Endothelial cell of umbilical vein (primary cell): Measurements from ENCODE around the gene RAD51B. TPM values are rescaled to one million over a fixed set of nuclear protein-coding genes. Genes with fewer than 3 reads are reported as not detected.

Source experiments
- BruUV-seq: library from RNA; stranded (reverse); fragments of 400-500 nt; replicated peaks from 2 replicates; lab custom pipeline; 2021; lab: Mats Ljungman, UMichigan
- CTCF ChIA-PET: fragments of 300-600, 350-600 bp; sonication (Branson Sonifier 250); formaldehyde crosslinking; loops from one replicate; lab custom pipeline; 2021; ENCODE audit warnings: antibody characterized with exemption, inconsistent platforms; lab: Charles Lee
- POLR2A ChIA-PET: fragments of 300-600, 350-600 bp; sonication (Branson Sonifier 250); formaldehyde crosslinking; loops from one replicate; lab custom pipeline; 2021; ENCODE audit warnings: antibody characterized with exemption, inconsistent platforms; lab: Charles Lee
- DNase-seq: peaks from one replicate; pipeline ENCODE4 v3.0.0-alpha.2; 2011; ENCODE audit warnings: low read depth, low spot score
- FAIRE-seq: peaks from 2 replicates; lab custom pipeline; 2011; peaks lifted over from hg19 to GRCh38; lab: Jason Lieb, UNC
- H2AFZ ChIP-seq: 2 replicates; pipeline ENCODE4 v1.6.0; 2012; ENCODE audit warnings: low read depth, low read length, control low read depth, inconsistent platforms
- H3K27ac ChIP-seq: 2 replicates; pipeline ENCODE4 v1.5.1; 2011; ENCODE audit warnings: low read depth, mild to moderate bottlenecking, control low read depth, low read length, moderate library complexity; ENCODE audit not compliant: insufficient read depth
- H3K27me3 ChIP-seq, 2 experiments: 2 replicates each; pipeline versions ENCODE4 v1.6.0 to v1.6.1; 2011; ENCODE audit warnings: low read length in 2 of 2, mixed read lengths in 1 of 2; ENCODE audit not compliant: control insufficient read depth in 2 of 2, insufficient read depth in 2 of 2
- H3K36me3 ChIP-seq, 2 experiments: 2 replicates in 1 of 2; 3 replicates in 1 of 2; pipeline ENCODE4 v1.5.1; 2011; ENCODE audit warnings: low read length in 2 of 2, mild to moderate bottlenecking in 1 of 2, moderate library complexity in 1 of 2; ENCODE audit not compliant: control insufficient read depth in 2 of 2, insufficient read depth in 2 of 2; ENCODE audit errors: extremely low read depth in 1 of 2
- H3K4me1 ChIP-seq: 3 replicates; pipeline ENCODE4 v1.5.1; 2011; ENCODE audit warnings: mild to moderate bottlenecking, low read length; ENCODE audit not compliant: control insufficient read depth, insufficient read depth; ENCODE audit errors: extremely low read depth
- H3K4me2 ChIP-seq: 2 replicates; pipeline ENCODE4 v1.6.1; 2011; ENCODE audit warnings: low read length, control low read depth, mixed read lengths; ENCODE audit not compliant: insufficient read depth
- H3K4me3 ChIP-seq, 3 experiments: fragments of 200-600 bp in 1 of 3; sonication (generic), shearing (Covaris generic) in 1 of 3; replicated peaks in 1 of 3; 2 replicates each; pipeline ENCODE4 v1.5.1; 2011 to 2016; ENCODE audit warnings: control low read depth in 3 of 3, low read length in 3 of 3, mild to moderate bottlenecking in 2 of 3, inconsistent platforms in 1 of 3, low read depth in 1 of 3, moderate library complexity in 1 of 3; ENCODE audit not compliant: insufficient read depth in 1 of 3
- H3K79me2 ChIP-seq: 2 replicates; pipeline ENCODE4 v1.6.0; 2012; ENCODE audit warnings: low read length, inconsistent platforms; ENCODE audit not compliant: control insufficient read depth, insufficient read depth
- H3K9ac ChIP-seq: replicated peaks from 2 replicates; pipeline ENCODE3; 2011; ENCODE audit warnings: low read length, control low read depth; ENCODE audit not compliant: insufficient read depth; ENCODE audit errors: extremely low read depth
- H3K9me1 ChIP-seq: replicated peaks from 3 replicates; pipeline ENCODE4 v1.6.0; 2011; ENCODE audit warnings: mild to moderate bottlenecking, low read length; ENCODE audit not compliant: control insufficient read depth, insufficient read depth; ENCODE audit errors: extremely low read depth
- H3K9me3 ChIP-seq: replicated peaks from 2 replicates; pipeline ENCODE4 v1.5.1; 2012; ENCODE audit warnings: low read length, inconsistent platforms; ENCODE audit not compliant: control insufficient read depth, insufficient read depth
- H4K20me1 ChIP-seq: replicated peaks from 2 replicates; pipeline ENCODE3; 2011; ENCODE audit warnings: mild to moderate bottlenecking, low read length; ENCODE audit not compliant: control insufficient read depth, insufficient read depth; ENCODE audit errors: extremely low read depth
- CTCF ChIP-seq, 2 donors: IDR thresholded peaks; 1 replicate in 1 of 2; 2 replicates in 1 of 2; pipeline ENCODE4 v1.5.1; 2011; ENCODE audit warnings: low read length in 2 of 2, mild to moderate bottlenecking in 2 of 2, moderate library complexity in 2 of 2, control low read depth in 1 of 2, inconsistent platforms in 1 of 2, low read depth in 1 of 2; ENCODE audit not compliant: insufficient read depth in 1 of 2; ENCODE audit errors: extremely low read depth in 1 of 2
- EZH2 ChIP-seq: IDR thresholded peaks from 2 replicates; pipeline ENCODE4 v1.6.1; 2012; ENCODE audit warnings: borderline replicate concordance, low read depth, mild to moderate bottlenecking, moderate library complexity, low read length, inconsistent platforms; ENCODE audit not compliant: severe bottlenecking
- FOS ChIP-seq: IDR thresholded peaks from 2 replicates; pipeline ENCODE4 v1.6.1; 2011; ENCODE audit warnings: mild to moderate bottlenecking, low read length, moderate library complexity, borderline replicate concordance; ENCODE audit not compliant: insufficient read depth
- GATA2 ChIP-seq: IDR thresholded peaks from 2 replicates; pipeline ENCODE4 v1.7.0; 2011; ENCODE audit warnings: low read depth, mild to moderate bottlenecking, moderate library complexity, mixed read lengths, low read length; ENCODE audit not compliant: insufficient read length, insufficient read depth
- JUN ChIP-seq: IDR thresholded peaks from 2 replicates; pipeline ENCODE4 v1.6.1; 2011; ENCODE audit warnings: borderline replicate concordance, low read depth; ENCODE audit not compliant: insufficient read length, insufficient read depth
- MAX ChIP-seq: IDR thresholded peaks from 2 replicates; pipeline ENCODE4 v1.6.1; 2011; ENCODE audit not compliant: insufficient read depth, insufficient read length
- MYC ChIP-seq: IDR thresholded peaks from one replicate; pipeline ENCODE4 v1.6.1; 2011; ENCODE audit warnings: mild to moderate bottlenecking, low read depth, low read length
- POLR2A ChIP-seq: IDR thresholded peaks from 2 replicates; pipeline ENCODE4 v1.6.1; 2012; ENCODE audit warnings: low read depth, mild to moderate bottlenecking, control low read depth, low read length
- POLR2AphosphoS5 ChIP-seq: IDR thresholded peaks from 2 replicates; pipeline ENCODE4 v1.6.1; 2012; ENCODE audit warnings: low read depth, mild to moderate bottlenecking, control low read depth, low read length, moderate library complexity; ENCODE audit not compliant: insufficient read depth
- dilution Hi-C: fragments of 300-500 bp; cut with MboI; formaldehyde crosslinking; loops from one replicate; pipeline ENCODE4 v1.15.0; 2019; ENCODE audit warnings: low sequenced_read_pairs; ENCODE audit not compliant: extremely low pct_ligation_motif_present
- intact Hi-C: fragments of 100-400 bp; cut with micrococcal nuclease; formaldehyde crosslinking; loops from one replicate; pipeline ENCODE4 v1.10.0; 2022
- polyA plus RNA-seq, 4 experiments: library from polyadenylated mRNA; depleted of rRNA in 3 of 4; stranded (reverse) in 3 of 4; unstranded in 1 of 4; fragments of >200 nt; gene quantifications; 2 replicates each; pipeline versions ENCODE4 v1.2.1 to v1.2.3, GENCODE V29; 2011 to 2012; ENCODE audit warnings: missing spikeins in 1 of 4
- total RNA-seq: library from RNA; stranded (reverse); gene quantifications from 2 replicates; pipeline ENCODE4 v1.2.3, GENCODE V29; 2021

RAD51B gene
- total and polyA plus RNA-seq, 2 donors (not counting 3 experiments of a cell fraction or from before 2014, with no cell fraction given), result 3.9 to 19.0 TPM

- no peak overlapping the region for H3K4me2 ChIP-seq
- H3K36me3 ChIP-seq, result no peaks in the 10 kb centered on the region
- TF ChIP-seq MYC (no peak), EZH2 (no peak), JUN (no peak), FOS (no peak), GATA2 (no peak), POLR2A (no peak), MAX (no peak), POLR2AphosphoS5 (no peak), CTCF (IDR thresholded peaks at IDR 0.05; ENCODE audit: extremely low read depth in 1 of 2, insufficient read depth in 1 of 2, low read depth in 1 of 2, low read length in 2 of 2) (no peak)
- no peaks in the 10 kb centered on the region for H3K79me2 ChIP-seq
- H3K4me1 ChIP-seq, result peaks cover 24% of the 10 kb centered on the region
- H3K27ac ChIP-seq, result no peak overlapping the region
- POLR2A ChIA-PET, result no interaction called here
- intact Hi-C loops, result no loop called here
- no peak overlapping the region for H2AFZ ChIP-seq
- FAIRE-seq, result no peak
- H3K9me1 ChIP-seq, result no peaks in the 10 kb centered on the region
- no peak for DNase-seq
- H3K9me3 ChIP-seq, result no peaks in the 10 kb centered on the region
- no peak overlapping the region for H3K9ac ChIP-seq
- H3K27me3 ChIP-seq, result no peaks in the 10 kb centered on the region
- dilution Hi-C loops, result no loop called here
- H3K4me3 ChIP-seq, result no peak overlapping the region
- CTCF ChIA-PET, result interaction anchor here (1.5 to 2.3 kb wide), 3 partner anchors 10 to 261 kb away, joined by 4 to 5 read pairs (median 5); no protein-coding TSS in a partner anchor
- no peaks in the 10 kb centered on the region for H4K20me1 ChIP-seq
- no TSS peak for BruUV-seq
These were observed 704.6 kb downstream of the RAD51B start for GRCh38 chr14:68523989-68524725.
